ENCODE results near the gene ZNF91.
A peak's percentile ranks its signal among the peaks of the same experiment; 100 is the strongest.

ZNF91 gene

DNA sequence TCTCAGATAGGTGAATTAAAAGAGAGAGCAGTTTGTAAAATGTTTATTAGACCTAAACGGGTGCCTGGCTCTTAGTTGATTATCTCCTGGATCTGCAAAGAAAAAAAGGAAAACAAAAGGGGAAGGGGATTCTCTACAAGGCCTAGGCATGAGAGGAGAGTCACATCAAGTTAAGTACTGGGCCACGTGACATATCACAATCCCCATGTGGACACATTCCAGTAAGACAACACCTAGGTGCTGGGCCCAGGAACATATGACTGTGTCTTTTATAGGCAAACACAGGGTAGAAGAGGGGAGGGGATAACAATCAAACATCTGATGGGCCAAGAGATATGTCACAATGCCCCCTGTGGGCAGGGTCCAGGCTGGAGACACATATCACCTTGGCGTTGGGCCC, 4.2 kb upstream of the ZNF91 start:
- H3K4me3 ChIP-seq (ENCODE audit: low read depth, low read length): no peak overlapping the region
- TF ChIP-seq, protein P1, sequence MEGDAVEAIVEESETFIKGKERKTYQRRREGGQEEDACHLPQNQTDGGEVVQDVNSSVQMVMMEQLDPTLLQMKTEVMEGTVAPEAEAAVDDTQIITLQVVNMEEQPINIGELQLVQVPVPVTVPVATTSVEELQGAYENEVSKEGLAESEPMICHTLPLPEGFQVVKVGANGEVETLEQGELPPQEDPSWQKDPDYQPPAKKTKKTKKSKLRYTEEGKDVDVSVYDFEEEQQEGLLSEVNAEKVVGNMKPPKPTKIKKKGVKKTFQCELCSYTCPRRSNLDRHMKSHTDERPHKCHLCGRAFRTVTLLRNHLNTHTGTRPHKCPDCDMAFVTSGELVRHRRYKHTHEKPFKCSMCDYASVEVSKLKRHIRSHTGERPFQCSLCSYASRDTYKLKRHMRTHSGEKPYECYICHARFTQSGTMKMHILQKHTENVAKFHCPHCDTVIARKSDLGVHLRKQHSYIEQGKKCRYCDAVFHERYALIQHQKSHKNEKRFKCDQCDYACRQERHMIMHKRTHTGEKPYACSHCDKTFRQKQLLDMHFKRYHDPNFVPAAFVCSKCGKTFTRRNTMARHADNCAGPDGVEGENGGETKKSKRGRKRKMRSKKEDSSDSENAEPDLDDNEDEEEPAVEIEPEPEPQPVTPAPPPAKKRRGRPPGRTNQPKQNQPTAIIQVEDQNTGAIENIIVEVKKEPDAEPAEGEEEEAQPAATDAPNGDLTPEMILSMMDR (IDR thresholded peaks at IDR 0.05; ENCODE audit: low read depth, low read length): no peak

DNA sequence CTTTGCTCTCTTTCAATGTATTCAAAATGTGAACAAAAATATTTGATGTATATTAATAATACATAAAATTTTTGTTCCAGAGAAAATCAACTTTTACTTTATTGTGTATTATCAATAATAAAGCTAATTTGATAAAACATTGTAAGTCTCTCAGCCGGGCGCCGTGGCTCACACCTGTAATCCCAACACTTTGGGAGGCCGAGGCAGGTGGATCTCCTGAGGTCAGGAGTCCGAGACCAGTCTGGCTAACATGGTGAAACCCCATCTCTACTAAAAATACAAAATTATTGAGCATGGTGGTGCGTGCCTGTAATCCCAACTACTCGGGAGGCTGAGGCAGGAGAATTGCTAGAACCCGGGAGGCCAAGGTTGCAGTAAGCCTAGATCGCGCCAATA, 449 bp upstream of the ZNF91 start:
- H3K4me3 ChIP-seq (ENCODE audit: low read depth, low read length): peak overlapping the region; percentile 71

DNA sequence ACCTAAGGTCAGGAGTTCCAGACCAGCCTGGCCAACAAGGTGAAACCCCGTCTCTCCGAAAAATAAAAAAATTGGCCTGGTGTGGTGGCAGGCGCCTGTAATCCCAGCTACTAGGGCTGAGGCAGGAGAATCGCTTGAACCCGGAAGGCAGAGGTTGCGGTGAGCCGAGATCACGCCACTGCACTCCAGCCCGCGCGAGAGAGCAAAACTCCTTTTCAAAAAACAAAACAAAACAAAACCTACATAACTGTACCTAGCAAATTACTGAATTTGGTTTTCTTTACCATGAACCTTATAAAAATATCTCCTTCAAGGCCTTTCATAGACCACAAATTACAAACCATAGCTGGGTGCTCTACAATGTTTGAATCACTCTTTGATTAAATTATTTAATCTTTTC, 760 bp downstream of the ZNF91 start:
- TF ChIP-seq, protein P1 (IDR thresholded peaks at IDR 0.05; ENCODE audit: low read depth, low read length): no peak
- peak overlapping the region; percentile 71 for H3K4me3 ChIP-seq (ENCODE audit: low read depth, low read length)

DNA sequence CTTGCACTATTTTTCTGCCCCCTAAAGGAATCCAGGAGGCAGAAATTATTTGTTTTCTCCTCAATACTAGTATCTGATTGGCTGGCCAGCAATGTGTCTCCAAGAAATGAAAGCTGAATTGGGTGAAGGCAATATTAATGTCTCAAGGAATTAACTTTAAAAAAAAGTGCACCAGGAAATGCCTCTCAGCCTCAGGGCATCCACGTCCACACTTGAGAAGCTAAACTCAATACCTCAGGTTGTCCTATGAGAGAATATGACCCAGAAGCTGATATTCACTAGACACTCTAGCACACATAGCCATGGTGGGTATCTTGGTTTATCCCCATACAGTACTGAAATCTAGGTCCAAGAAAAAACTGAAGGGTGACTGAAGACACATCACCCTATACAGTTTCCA, 2.1 kb downstream of the ZNF91 start:
- no peak overlapping the region for H3K4me3 ChIP-seq (ENCODE audit: low read depth, low read length)
- TF ChIP-seq, protein P1 (IDR thresholded peaks at IDR 0.05; ENCODE audit: low read depth, low read length): no peak

DNA sequence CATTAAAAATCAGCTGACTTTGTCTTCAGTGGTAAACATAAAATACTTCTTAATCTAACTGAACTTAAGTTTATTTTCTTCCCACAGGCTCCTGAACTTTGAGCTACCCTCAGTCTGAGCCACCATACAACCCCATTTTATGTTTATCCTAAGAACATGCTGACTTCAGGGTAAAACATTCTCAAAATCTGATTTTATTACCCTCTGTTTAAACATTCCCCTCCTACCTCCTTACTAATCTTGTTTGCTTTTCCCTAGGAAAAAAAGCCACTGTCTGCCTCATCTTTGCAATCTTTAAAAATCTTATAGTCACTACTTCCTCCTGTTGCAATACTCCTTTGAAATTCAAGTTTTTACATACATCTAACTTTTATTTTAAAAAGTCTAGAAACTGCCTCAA, 4.0 kb downstream of the ZNF91 start:
- H3K4me3 ChIP-seq (ENCODE audit: low read depth, low read length): no peak overlapping the region
- TF ChIP-seq, protein P1 (IDR thresholded peaks at IDR 0.05; ENCODE audit: low read depth, low read length): no peak

DNA sequence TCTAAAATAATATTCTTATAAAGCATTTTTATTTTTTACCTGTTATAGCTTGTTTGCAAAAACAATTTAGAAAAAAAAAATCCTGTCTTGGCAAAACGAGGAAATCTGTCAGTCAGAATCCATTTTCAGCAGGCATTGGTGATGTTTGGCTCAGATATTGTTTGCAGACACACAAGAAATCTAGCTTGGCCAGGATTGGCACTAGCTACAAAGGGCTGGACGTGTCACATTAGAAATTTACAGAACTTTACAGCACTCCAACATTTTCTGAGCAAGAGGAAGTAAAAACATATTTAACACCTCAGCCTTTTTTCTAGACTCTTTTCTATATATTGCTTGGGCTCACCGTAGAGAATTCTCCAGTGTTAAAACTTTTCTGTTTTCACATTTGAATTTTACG, 9.9 kb downstream of the ZNF91 start:
- TF ChIP-seq, protein P1 (IDR thresholded peaks at IDR 0.05; ENCODE audit: low read depth, low read length): no peak
- H3K4me3 ChIP-seq (ENCODE audit: low read depth, low read length): no peak overlapping the region

DNA sequence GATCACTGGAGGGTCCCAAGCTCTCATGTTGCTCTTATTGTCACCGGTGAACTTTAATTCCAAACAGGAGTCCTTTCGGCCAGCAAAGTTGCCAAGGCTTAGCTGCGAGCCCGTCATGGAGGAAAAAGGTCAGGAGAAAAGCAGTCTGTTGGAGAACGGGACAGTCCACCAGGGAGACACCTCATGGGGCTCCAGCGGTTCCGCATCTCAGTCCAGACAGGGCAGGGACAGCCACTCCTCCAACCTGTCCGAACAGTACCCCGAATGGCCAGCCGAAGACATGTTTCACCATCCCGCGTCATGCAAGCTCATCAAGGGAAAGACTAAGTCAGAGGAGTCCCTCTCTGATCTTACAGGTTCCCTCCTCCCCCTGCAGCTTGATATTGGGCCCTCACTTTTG, 10.4 kb downstream of the ZNF91 start:
- no peak overlapping the region for H3K4me3 ChIP-seq (ENCODE audit: low read depth, low read length)
- TF ChIP-seq, protein P1 (IDR thresholded peaks at IDR 0.05; ENCODE audit: low read depth, low read length): no peak

DNA sequence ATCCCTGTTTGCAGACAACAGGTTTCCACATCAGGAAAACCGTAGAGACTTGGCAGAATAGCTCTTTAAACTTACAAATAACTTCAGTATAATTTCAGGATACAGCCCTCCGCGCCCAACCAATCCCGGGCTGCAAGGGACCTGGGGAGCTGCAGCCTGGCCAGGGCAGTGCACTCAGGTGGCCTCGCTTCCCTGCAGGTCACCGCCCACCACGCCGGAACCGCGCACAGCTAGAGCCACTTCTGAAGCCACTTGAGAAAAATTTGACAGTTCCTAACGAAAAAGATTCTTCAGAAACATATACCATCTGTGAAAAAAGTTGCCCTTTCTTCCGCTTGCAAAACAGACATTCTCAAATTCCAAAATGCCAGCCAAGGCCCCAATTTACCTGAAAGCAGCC, 11.1 kb downstream of the ZNF91 start:
- no peak overlapping the region for H3K4me3 ChIP-seq (ENCODE audit: low read depth, low read length)
- TF ChIP-seq, protein P1 (IDR thresholded peaks at IDR 0.05; ENCODE audit: low read depth, low read length): no peak
